H9 (cell line): ENCODE data around the gene VWA5A. TPM values are rescaled to one million over a fixed set of nuclear protein-coding genes. Genes with fewer than 3 reads are reported as not detected.

Experiments
- DNase-seq: peaks from one replicate; pipeline ENCODE4 v3.0.0-alpha.2; 2017
- H2AFZ ChIP-seq: one replicate; pipeline ENCODE4 v1.6.1; 2013; ENCODE audit warnings: mild to moderate bottlenecking, low read length, control low read depth, moderate library complexity
- H2AK5ac ChIP-seq: 2 replicates; pipeline ENCODE4 v1.6.1; 2013; ENCODE audit warnings: low read length, control low read depth, mixed read lengths; ENCODE audit not compliant: insufficient read length
- H2BK120ac ChIP-seq: one replicate; pipeline ENCODE4 v1.6.1; 2013; ENCODE audit warnings: low read depth, mild to moderate bottlenecking, low read length, control low read depth, inconsistent platforms; ENCODE audit not compliant: poor library complexity, severe bottlenecking
- H2BK12ac ChIP-seq: 2 replicates; pipeline ENCODE4 v1.6.1; 2013; ENCODE audit warnings: low read length, control low read depth, mixed read lengths, low read depth; ENCODE audit not compliant: insufficient read length
- H2BK15ac ChIP-seq: 2 replicates; pipeline ENCODE4 v1.6.1; 2013; ENCODE audit warnings: low read depth, low read length, control low read depth
- H2BK20ac ChIP-seq: one replicate; pipeline ENCODE4 v1.6.1; 2013; ENCODE audit warnings: low read depth, mild to moderate bottlenecking, low read length, control low read depth, inconsistent platforms; ENCODE audit not compliant: poor library complexity, severe bottlenecking
- H2BK5ac ChIP-seq: 2 replicates; pipeline ENCODE4 v1.6.1; 2013; ENCODE audit warnings: low read length, control low read depth, mixed read lengths; ENCODE audit not compliant: insufficient read length
- H3K14ac ChIP-seq: 2 replicates; pipeline ENCODE4 v1.6.1; 2013; ENCODE audit warnings: low read length, control low read depth; ENCODE audit not compliant: insufficient read depth
- H3K18ac ChIP-seq: 2 replicates; pipeline ENCODE4 v1.6.1; 2013; ENCODE audit warnings: low read depth, mild to moderate bottlenecking, mixed read lengths, low read length, control low read depth; ENCODE audit not compliant: insufficient read length
- H3K23ac ChIP-seq: 2 replicates; pipeline ENCODE4 v1.6.1; 2013; ENCODE audit warnings: low read length, control low read depth, mixed read lengths, low read depth; ENCODE audit not compliant: insufficient read length
- H3K23me2 ChIP-seq: 2 replicates; pipeline ENCODE4 v1.6.1; 2013; ENCODE audit warnings: low read depth, mild to moderate bottlenecking, mixed read lengths, low read length, control low read depth; ENCODE audit not compliant: insufficient read length, poor library complexity, severe bottlenecking
- H3K27ac ChIP-seq: 2 replicates; pipeline ENCODE4 v1.5.1; 2013; ENCODE audit warnings: low read length, control low read depth, mixed read lengths, low read depth; ENCODE audit not compliant: insufficient read length
- H3K27me3 ChIP-seq: 2 replicates; pipeline ENCODE4 v1.6.1; 2013; ENCODE audit warnings: low read length, control low read depth, inconsistent platforms; ENCODE audit not compliant: insufficient read depth
- H3K4ac ChIP-seq: 2 replicates; pipeline ENCODE4 v1.6.1; 2013; ENCODE audit warnings: low read depth, mild to moderate bottlenecking, control low read depth, inconsistent platforms, low read length, moderate library complexity
- H3K4me1 ChIP-seq: 2 replicates; pipeline ENCODE4 v1.6.1; 2013; ENCODE audit warnings: low read length, control low read depth, inconsistent platforms; ENCODE audit not compliant: insufficient read depth
- H3K4me2 ChIP-seq: 2 replicates; pipeline ENCODE4 v1.6.1; 2013; ENCODE audit warnings: low read length, control low read depth, mixed read lengths; ENCODE audit not compliant: insufficient read length, insufficient read depth
- H3K56ac ChIP-seq: 2 replicates; pipeline ENCODE4 v1.6.1; 2013; ENCODE audit warnings: low read depth, mild to moderate bottlenecking, mixed read lengths, low read length, control low read depth; ENCODE audit not compliant: insufficient read length
- H3K79me1 ChIP-seq: 2 replicates; pipeline ENCODE4 v1.6.1; 2013; ENCODE audit warnings: low read depth, mild to moderate bottlenecking, moderate library complexity, low read length, control low read depth, inconsistent platforms; ENCODE audit not compliant: insufficient read depth, poor library complexity, severe bottlenecking
- H3K79me2 ChIP-seq: 2 replicates; pipeline ENCODE4 v1.6.1; 2013; ENCODE audit warnings: low read length, control low read depth, inconsistent platforms; ENCODE audit not compliant: insufficient read depth
- H3K9ac ChIP-seq: 2 replicates; pipeline ENCODE4 v1.6.1; 2013; ENCODE audit warnings: low read length, control low read depth, mixed read lengths; ENCODE audit not compliant: insufficient read length; ENCODE audit errors: extremely low read depth
- H3K9me3 ChIP-seq: one replicate; pipeline ENCODE4 v1.6.1; 2013; ENCODE audit warnings: low read depth, low read length, inconsistent platforms; ENCODE audit not compliant: control insufficient read depth
- H3T11ph ChIP-seq: one replicate; pipeline ENCODE4 v1.6.1; 2013; ENCODE audit warnings: mild to moderate bottlenecking, low read length, control low read depth, inconsistent platforms
- H4K20me1 ChIP-seq: one replicate; pipeline ENCODE4 v1.6.1; 2013; ENCODE audit not compliant: control insufficient read depth, insufficient read length, insufficient read depth
- H4K5ac ChIP-seq: 2 replicates; pipeline ENCODE4 v1.6.1; 2013; ENCODE audit warnings: low read depth, mild to moderate bottlenecking, mixed read lengths, low read length, control low read depth; ENCODE audit not compliant: insufficient read length
- H4K8ac ChIP-seq: replicated peaks from 2 replicates; pipeline ENCODE4 v1.6.1; 2013; ENCODE audit warnings: low read length, control low read depth, mixed read lengths, low read depth; ENCODE audit not compliant: insufficient read length
- H4K91ac ChIP-seq: 2 replicates; pipeline ENCODE4 v1.6.1; 2013; ENCODE audit warnings: low read depth, mild to moderate bottlenecking, moderate library complexity, mixed read lengths, low read length, control low read depth; ENCODE audit not compliant: insufficient read length
- H3K27ac Mint-ChIP-seq, 3 experiments: 2 replicates in 2 of 3; 3 replicates in 1 of 3; pipeline ENCODE4 v1.8.0; 2020 to 2021; ENCODE audit warnings: mixed read lengths in 3 of 3, mild to moderate bottlenecking in 1 of 3, moderate library complexity in 1 of 3
- H3K27me3 Mint-ChIP-seq: 2 replicates; pipeline ENCODE4 v1.8.0; 2021; ENCODE audit warnings: low read depth, mild to moderate bottlenecking, moderate library complexity, mixed read lengths
- H3K36me3 Mint-ChIP-seq, 3 experiments: 2 replicates in 2 of 3; 3 replicates in 1 of 3; pipeline ENCODE4 v1.8.0; 2020 to 2021; ENCODE audit warnings: low read depth in 3 of 3, mixed read lengths in 3 of 3; ENCODE audit not compliant: insufficient read depth in 1 of 3
- H3K4me1 Mint-ChIP-seq, 2 experiments: 2 replicates each; pipeline ENCODE4 v1.8.0; 2020; ENCODE audit warnings: mixed read lengths in 2 of 2
- H3K4me3 Mint-ChIP-seq, 2 experiments: 2 replicates in 1 of 2; 3 replicates in 1 of 2; pipeline ENCODE4 v1.8.0; 2020 to 2021; ENCODE audit warnings: mild to moderate bottlenecking in 2 of 2, mixed read lengths in 2 of 2, moderate library complexity in 1 of 2
- H3K9me3 Mint-ChIP-seq, 2 experiments: 2 replicates in 1 of 2; 3 replicates in 1 of 2; pipeline ENCODE4 v1.8.0; 2020; ENCODE audit warnings: mild to moderate bottlenecking in 2 of 2, mixed read lengths in 2 of 2, moderate library complexity in 1 of 2
- WGBS: extraction: QIAGEN DNeasy Blood & Tissue Kit; methylation state at CpG from one replicate; pipeline ENCODE4 v1.1.7; 2013; ENCODE audit warnings: missing lambda C conversion rate, low lambda C conversion rate, mixed read lengths; ENCODE audit not compliant: insufficient read length; ENCODE audit errors: extremely low coverage; 5-methylcytosine and 5-hydroxymethylcytosine counted together
- total RNA-seq: library from RNA; stranded (reverse); gene quantifications from 2 replicates; pipeline ENCODE4 v1.2.1, GENCODE V29; 2021
- TF ChIP-seq, protein P1 (sequence below): fragments of 200-600 bp; sonication (generic); conservative IDR thresholded peaks from 3 replicates; pipeline ENCODE4 v1.8.0; 2021; ENCODE audit warnings: antibody characterized with exemption, mild to moderate bottlenecking

VWA5A gene
- total RNA-seq, 1 experiment from 2014 or later: 15.6 TPM

GRCh38 chr11:124085583-124085982, 29.7 kb upstream of the VWA5A start:
- Histone ChIP-seq H2BK5ac (no peak overlapping the region), H3K23me2 (no peaks in the 10 kb centered on the region), H3K79me2 (no peaks in the 10 kb centered on the region), H3K27me3 (no peaks in the 10 kb centered on the region), H3K9ac (no peak overlapping the region), H3K18ac (no peak overlapping the region), H3K9me3 (no peaks in the 10 kb centered on the region), H3K56ac (no peak overlapping the region), H3K14ac (no peak overlapping the region), H4K91ac (no peak overlapping the region), H4K20me1 (no peaks in the 10 kb centered on the region), H2BK120ac (no peak overlapping the region), H3K4me2 (no peak overlapping the region), H3K4ac (no peak overlapping the region), H3K79me1 (no peaks in the 10 kb centered on the region), H4K8ac (no peak overlapping the region), H2AK5ac (no peak overlapping the region), H2AFZ (no peak overlapping the region), H2BK15ac (no peak overlapping the region), H3K27ac (no peak overlapping the region), H3T11ph (no peak overlapping the region), H3K4me1 (no peaks in the 10 kb centered on the region; the same call in 1 of the 2 replicates), H4K5ac (no peak overlapping the region), H2BK12ac (no peak overlapping the region), H2BK20ac (no peak overlapping the region), H3K23ac (no peak overlapping the region)
- no CpG with 5 or more reads among the region's 3 CpGs for WGBS
- Mint-ChIP-seq H3K9me3 (no peaks in the 10 kb centered on the region; a peak in 1 of 5 replicates), H3K36me3 (no peaks in the 10 kb centered on the region), H3K27me3 (no peaks in the 10 kb centered on the region), H3K4me3 (no peak overlapping the region), H3K27ac (no peak overlapping the region), H3K4me1 (peaks cover 0 to 14% of the 10 kb centered on the region in 2 experiments; a peak in 2 of 4 replicates)
- TF ChIP-seq, protein P1, sequence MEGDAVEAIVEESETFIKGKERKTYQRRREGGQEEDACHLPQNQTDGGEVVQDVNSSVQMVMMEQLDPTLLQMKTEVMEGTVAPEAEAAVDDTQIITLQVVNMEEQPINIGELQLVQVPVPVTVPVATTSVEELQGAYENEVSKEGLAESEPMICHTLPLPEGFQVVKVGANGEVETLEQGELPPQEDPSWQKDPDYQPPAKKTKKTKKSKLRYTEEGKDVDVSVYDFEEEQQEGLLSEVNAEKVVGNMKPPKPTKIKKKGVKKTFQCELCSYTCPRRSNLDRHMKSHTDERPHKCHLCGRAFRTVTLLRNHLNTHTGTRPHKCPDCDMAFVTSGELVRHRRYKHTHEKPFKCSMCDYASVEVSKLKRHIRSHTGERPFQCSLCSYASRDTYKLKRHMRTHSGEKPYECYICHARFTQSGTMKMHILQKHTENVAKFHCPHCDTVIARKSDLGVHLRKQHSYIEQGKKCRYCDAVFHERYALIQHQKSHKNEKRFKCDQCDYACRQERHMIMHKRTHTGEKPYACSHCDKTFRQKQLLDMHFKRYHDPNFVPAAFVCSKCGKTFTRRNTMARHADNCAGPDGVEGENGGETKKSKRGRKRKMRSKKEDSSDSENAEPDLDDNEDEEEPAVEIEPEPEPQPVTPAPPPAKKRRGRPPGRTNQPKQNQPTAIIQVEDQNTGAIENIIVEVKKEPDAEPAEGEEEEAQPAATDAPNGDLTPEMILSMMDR: no peak
- DNase-seq: no peak
